HG03460 (cell line): Measurements from ENCODE around the gene PTPDC1.
"Not testable (repeated sequence)": the region's sequence is repeated elsewhere in the genome, so short reads cannot be mapped to it uniquely, and the experiment has no call there.

Experiments
- ATAC-seq: cut with Tn5 transposase; IDR thresholded peaks from one replicate; pipeline ENCODE4 v1.9.1; 2021; ENCODE audit not compliant: unreplicated experiment

The PTPDC1 gene

DNA sequence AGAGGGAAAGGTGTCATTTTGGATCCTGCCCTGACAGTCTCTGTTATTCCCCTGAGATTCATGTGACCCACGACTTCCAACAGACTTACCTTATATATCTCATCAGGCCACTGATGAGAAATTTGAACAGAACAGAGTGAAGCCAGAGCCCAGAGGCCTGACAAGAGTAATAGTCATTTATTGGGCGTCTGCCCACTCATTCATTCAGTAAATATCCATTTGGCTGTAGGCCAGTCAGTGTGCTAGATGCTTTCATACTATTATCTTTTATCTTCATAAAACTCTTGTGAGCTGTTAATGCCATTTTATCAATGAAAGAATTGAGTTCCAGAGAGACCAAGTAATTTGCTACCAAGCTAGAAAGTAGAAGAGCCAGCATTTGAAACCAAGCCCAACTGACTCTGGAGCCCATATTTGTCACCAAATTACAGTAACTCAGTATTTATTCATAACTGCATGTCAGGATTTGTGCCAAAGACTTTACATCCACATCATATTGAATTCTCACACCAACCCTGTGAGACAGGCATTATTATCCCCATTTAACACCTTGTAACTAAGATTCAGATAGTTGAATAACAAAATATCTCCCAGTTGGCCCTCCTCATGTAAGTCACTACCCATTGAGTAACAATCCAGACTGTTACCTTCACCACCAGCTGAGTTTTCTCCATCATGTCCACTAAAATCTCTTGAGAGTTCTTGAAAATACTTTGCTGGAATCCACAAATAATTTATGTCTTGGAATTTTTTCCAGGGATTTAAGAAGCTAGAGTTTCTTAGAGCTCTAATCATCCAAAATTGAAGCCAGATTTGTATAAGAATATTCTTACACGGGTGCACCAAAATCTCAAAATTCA, 2.5 kb downstream of the PTPDC1 start:
- ATAC-seq, result no peak

DNA sequence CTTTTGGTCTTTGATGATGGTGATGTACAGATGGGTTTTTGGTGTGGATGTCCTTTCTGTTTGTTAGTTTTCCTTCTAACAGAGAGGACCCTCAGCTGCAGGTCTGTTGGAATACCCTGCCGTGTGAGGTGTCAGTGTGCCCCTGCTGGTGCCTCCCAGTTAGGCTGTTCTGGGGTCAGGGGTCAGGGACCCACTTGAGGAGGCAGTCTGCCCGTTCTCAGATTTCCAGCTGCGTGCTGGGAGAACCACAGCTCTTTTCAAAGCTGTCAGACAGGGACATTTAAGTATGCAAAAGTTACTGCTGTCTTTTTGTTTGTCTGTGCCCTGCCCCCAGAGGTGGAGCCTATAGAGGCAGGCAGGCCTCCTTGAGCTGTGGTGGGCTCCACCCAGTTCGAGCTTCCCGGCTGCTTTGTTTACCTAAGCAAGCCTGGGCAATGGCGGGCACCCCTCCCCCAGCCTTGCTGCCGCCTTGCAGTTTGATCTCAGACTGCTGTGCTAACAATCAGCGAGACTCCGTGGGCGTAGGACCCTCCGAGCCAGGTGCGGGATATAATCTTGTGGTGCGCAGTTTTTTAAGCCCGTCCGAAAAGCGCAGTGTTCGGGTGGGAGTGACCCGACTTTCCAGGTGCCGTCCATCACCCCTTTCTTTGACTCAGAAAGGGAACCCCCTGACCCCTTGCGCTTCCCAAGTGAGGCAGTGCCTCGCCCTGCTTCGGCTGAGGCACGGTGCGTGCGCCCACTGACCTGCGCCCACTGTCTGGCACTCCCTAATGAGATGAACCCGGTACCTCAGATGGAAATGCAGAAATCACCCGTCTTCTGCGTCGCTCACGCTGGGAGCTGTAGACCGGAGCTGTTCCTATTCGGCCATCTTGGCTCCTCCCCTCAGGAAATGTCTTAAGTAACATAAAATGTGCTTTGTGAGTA, 10.2 kb downstream of the PTPDC1 start:
- not testable (repeated sequence) for ATAC-seq

DNA sequence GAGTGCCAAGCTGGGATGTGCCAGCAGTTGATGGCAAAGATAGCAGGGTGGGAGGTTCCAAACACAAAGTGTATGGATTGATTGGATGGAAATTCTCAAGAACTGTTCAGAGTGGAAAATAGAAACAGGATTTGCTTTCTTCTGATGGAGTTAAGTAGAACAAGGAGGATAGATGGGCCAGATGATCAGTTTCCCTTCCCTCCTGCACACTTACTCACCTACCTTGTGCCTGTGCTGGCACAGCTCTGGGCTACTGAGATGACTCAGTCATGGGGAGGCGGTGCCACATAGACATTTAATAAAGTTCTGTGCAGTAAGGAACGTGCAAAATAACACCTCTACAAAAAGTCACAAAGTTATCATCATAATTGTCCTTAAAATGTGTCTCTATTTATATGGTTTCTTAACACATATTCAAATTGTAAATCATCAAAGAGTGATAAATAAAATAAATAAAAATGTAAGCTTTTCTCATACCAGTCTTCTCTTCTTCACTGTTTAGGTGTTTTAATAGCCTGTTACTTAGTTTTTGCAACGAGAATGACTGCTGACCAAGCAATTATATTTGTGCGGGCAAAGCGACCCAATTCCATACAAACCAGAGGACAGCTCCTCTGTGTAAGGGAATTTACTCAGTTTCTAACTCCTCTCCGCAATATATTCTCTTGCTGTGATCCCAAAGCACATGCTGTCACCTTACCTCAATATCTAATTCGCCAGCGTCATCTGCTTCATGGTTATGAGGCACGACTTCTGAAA, 12.7 kb downstream of the PTPDC1 start:
- ATAC-seq, result no peak

DNA sequence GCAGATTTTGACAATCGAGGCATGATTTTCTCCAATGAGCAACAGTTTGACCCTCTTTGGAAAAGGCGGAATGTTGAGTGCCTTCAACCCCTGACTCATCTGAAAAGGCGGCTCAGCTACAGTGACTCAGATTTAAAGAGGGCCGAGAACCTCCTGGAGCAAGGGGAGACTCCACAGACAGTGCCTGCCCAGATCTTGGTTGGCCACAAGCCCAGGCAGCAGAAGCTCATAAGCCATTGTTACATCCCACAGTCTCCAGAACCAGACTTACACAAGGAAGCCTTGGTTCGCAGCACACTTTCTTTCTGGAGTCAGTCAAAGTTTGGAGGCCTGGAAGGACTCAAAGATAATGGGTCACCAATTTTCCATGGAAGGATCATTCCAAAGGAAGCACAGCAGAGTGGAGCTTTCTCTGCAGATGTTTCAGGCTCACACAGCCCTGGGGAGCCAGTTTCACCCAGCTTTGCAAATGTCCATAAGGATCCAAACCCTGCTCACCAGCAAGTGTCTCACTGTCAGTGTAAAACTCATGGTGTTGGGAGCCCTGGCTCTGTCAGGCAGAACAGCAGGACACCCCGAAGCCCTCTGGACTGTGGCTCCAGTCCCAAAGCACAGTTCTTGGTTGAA, 13.6 kb downstream of the PTPDC1 start:
- no peak for ATAC-seq

DNA sequence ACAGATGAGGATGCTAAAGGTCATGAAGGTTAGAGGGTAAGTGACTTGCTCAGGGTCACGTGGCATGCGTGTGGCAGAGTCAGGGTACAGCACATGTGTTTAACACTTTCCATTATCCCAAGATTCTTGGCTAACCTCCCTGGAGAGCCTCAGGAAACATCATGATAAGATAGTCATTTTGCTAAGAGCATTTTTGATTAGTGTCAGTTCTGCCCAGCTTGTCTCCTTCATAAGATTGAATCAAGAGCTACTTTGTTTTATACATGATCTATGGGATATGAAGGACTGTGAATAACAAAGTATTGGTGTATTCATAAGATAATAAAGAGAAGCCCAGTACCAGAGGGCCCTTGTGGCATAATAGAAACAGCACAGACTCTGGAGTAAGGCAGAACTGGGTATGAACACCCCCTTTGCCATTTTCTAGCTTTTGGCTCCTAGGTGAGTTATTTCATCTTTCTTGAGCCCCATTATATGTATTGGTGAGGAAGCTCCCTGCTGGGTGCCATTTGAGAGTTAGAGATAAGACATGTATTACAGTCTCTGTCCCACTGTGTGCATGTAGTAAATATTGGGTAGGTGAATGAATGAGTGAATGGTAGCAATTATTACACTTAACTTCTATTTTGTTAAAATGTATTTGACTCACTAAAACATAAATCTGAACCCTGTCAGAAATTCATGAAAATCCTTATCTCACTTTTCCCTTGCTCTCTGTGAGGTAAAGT, 16.1 kb downstream of the PTPDC1 start:
- no peak for ATAC-seq

DNA sequence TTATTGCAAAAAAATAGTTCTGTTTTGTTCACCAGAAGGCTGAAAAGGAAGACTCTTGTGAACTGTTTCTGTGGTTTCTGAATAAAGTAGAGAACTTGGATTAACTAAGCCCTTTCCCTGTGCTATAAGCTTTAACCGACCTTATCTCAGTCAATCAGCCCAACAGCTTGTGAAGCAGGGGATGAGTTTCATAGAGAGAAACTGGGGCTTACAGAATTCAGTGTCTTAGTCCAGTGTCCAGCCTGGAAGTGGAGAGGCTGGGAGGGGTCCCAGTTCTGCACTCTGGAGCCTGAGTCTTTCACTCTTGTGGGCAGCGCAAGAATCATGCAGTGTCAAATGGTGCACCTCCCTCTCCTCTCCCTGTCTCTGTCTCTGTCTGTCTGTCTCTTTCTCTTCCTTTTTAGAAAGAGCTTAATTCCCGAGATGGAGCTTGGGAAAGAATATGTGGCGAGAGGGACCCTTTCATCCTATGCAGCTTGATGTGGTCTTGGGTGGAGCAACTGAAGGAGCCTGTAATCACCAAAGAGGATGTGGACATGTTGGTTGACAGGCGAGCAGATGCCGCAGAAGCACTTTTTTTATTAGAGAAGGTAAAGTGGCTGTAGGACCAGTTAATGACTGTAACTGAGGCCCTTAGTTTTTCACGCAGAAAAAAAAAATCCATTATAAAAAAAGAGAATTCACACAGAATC, 17.0 kb downstream of the PTPDC1 start:
- ATAC-seq, result no peak

DNA sequence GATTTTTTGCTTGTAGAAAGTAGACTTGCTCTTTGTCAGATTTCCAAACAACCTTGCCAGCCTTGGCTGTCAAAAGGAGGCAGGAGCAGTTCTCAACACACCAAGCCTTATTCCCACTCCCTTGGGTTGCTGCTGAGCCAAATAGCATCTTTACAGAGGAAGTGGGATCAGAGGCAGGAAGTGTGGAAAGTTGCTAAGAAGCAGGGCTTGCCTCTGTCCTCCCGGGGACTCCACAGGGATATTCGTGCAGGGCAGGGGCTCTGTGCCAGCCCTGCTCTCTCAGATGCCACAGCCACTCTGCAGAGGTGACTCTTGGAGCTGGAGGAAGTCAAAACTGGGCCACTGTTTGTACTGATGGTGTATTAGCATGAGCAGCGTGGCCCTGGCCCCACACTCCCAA, 24.3 kb downstream of the PTPDC1 start:
- no peak for ATAC-seq

DNA sequence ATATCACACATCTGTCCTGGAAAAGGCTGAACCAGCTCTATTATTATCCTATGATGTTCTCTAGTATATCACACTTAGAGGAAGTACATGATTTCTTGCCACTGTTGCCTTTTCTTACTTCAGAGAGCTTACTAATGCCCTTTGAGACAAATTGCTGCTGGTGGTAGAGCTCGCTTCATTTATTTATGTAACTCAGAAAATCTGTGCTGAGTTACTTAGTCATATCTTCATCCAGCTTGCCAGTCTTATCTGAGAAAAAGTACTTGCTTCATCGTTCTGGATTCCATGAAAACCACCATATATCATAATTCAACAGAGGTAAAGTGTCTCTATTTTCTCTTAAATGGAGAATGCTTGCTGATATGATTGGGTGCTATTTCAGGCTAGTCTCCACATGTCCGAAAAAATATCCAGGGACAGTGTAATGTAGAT, 26.6 kb downstream of the PTPDC1 start:
- ATAC-seq, result no peak

DNA sequence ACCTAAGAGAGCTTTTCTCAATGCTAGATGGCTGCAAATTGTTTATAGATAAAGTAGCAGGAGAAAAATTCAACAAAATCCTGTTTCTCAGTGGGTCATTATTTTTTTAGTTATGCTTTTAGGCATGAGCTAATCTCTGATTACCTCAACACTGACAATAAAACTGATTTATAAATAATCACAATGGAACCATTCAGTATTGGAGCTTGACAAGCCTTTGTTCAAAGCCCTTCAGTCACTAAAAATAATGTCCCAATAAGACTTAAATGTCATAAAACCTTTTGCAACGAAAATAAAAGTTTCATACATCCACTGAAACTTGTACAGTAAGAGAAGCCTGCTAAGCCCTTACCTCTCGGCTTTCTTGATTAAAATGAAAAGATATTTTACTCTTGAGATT, 27.2 kb downstream of the PTPDC1 start:
- no peak for ATAC-seq

DNA sequence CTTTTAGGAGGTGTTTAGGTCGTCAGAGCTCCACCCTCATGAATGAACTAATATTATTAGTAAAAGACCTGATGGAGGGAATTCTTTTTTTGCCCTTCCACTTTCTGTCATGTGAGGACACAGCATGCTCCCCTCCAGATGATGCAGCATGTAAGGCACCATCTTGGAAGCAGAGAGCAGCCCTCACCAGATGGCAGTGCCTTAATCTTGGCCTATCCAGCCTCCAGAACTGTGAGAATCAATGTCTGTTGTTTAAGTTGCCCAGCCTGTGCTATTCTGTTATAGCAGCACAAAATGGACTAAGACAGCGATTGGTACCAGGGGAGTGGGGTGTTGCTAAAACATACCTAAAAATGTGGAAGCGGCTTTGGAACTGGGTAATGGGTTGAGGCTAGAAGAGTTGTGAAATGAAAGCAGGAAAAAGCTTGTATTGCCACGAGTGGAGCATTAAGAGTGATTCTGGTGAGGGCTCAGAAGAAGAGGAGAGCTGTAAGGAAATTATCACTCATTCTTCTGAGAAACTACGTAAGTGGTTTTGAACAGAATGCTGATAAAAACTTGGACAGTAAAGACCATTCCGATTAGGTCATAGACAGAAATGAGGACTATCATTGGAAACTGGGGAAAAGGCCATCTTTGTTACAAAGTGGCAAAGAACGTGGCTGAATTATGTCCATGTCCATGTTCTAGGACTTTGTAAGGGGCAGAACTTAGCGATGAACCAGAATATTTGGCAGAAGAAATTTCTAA, 28.6 kb downstream of the PTPDC1 start:
- ATAC-seq, result no peak

DNA sequence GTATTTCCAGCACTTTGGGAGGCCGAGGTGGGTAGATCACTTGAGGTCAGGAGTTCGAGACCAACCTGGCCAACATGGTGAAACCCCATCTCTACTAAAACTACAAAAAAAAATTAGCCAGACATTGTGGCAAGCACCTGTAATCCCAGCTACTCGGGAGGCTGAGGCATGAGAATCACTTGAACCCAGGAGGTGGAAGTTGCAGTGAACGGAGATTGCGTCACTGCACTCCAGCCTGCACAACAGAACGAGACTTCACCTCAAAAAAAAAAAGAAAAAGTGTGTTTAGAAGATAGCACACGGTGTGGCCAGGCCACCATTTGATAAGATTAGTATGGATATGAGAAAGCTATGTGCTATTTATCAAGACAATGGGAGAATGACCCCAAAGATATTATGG, 35.8 kb downstream of the PTPDC1 start:
- ATAC-seq, result not testable (repeated sequence)

DNA sequence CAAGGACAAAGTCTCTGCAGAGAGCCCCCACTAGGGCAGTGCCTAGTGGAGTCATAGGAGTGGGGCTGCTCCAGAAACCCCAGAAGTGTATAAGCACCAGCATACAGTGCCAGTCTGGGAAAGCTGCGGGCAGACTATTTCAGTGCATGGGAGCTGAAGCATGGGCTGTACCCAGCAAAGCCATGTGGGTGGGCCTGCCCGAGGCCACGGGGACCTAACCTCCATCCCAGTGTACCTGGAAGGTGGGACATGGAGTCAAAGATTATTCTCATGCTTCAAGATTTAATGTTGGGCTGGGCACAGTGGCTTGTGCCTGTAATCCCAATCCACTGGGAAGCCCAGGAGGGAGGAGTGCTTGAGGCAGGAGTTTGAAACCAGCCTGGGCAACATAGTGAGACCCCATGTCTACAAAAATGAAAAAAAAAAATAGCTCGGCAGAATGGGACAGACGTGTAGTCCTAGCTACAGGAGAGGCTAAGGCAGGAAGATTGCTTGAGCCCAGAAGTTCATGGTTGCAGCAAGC, 36.7 kb downstream of the PTPDC1 start:
- no peak for ATAC-seq

DNA sequence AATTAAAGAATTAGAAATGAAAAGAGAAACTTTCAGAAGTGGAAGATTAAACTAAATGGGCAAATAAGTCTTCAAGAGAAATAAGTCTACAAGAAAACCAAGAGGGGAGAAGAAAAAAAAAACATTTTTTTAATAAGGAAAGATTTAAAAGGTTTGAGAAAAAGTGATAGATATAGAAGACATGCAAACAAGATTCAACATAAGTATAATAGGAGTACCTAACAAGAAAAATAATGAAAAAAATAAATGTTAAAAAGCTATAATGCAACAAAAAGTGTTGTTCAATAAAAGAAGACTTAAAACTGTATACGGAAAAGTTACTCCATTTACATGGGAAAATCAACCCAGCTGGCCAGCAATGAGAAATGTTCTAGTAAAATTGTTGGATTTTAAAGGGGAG, 42.6 kb downstream of the PTPDC1 start:
- no peak for ATAC-seq

DNA sequence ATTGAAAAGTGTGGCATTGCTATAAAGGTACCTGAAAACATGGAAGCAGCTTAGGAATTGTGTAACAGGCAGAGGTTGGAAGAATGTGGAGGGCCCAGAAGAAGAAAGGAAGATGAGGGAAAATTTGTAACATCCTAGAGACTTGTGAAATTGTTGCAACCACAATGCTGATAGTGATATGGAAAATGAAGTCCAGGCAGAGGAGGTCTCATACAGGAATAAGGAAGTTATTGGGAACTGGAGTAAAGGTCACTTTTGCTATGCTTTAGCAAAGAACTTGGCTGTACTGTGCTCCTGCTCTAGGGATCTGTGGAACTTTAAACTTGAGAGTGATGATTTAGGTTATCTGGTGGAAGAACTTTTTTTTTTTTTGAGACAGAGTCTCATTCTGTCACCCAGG, 43.5 kb downstream of the PTPDC1 start:
- no peak for ATAC-seq

DNA sequence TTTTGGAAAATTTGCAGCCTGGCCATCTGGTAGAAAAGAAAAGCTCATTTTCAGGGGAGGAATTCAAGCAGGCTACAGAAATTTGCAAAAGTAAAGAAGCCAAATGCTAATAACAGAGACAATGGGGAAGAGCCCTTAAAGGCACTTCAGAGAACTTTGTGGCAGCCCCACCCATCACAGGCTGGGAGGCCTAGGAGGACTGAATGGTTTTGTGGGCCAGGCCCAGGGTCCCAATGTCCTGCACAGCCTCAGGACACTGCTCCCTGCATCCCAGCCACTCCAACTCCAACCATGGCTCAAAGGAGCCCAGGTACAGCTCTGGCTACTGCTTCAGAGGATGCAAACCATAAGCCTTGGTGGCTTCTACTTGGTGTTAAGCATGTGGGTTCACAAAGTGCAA, 44.3 kb downstream of the PTPDC1 start:
- no peak for ATAC-seq

DNA sequence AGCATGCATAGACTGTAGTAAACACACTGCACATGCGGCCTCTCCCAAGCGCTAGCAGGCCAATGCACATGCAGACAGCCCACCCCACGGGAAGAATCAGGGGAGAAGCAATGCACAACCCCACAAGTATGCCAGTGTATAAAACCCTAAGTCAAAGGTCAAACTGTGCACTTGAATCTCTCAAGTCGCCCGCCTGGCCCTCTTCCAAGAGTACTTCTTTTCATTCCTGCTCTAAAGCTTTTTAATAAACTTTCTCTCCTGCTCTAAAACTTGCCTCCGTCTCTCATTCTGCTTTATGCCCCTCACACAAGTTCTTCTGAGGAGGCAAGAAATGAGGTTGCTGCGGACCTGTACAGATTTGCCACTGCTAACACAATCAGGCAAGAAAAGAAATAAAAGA, 50.4 kb downstream of the PTPDC1 start:
- no peak for ATAC-seq

DNA sequence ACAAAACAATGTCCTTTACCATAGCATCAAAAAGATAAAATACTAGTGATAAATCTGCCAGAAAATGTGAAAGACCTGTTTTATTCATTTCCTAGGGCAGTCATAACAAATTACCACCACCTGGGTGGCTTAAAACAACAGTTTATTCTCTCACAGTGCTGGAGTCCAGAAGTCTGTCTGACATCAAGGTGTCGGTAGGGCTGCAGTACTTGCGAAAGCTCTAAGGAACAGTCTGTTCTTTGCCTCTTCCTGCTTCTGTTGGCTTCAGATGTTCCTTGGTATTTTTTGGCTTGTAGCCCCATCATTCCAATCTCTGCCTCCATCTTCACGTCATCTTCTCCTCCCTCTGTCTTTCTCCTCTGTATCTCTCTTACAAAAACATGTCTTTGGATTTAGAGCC, 51.0 kb downstream of the PTPDC1 start:
- no peak for ATAC-seq

DNA sequence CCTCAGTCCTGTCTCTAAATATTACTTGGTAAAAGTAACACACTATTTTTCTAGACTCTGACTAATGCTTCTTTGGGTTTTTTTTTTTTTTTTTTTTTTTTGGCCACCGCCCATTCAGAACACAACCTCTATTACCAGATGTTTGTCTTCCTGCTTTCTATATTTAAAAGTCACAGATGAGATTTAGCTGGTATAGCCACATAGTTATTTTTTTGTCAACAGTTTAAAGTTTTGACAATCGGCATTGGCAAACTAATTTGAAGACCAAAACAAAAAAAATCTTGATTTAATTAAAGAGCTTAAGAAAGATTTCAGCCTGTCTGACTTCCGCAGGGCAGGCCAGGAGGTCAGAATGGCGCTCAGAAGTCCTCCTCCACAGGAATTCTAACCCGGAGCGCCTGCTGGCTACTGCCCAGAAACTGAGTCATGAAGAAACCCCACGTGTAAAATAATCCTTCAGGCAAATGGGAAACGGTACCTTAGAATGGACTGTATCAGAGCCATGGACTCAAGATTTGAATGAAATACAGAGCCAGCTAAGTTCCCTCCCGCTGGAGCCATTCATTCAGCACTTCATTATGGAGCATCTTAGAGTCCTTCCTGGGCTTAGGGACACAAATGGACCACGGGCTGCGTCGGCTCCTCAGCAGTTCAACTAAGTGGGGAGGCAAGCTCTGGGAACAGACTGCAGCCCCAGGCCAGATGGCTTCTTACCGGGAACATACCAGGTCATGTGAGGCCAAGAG, 55.6 kb downstream of the PTPDC1 start:
- no peak for ATAC-seq
